Measurements from ENCODE around the gene LY6G5B.
"Not testable (repeated sequence)": the region's sequence is repeated elsewhere in the genome, so short reads cannot be mapped to it uniquely, and the experiment has no call there.

DNA sequence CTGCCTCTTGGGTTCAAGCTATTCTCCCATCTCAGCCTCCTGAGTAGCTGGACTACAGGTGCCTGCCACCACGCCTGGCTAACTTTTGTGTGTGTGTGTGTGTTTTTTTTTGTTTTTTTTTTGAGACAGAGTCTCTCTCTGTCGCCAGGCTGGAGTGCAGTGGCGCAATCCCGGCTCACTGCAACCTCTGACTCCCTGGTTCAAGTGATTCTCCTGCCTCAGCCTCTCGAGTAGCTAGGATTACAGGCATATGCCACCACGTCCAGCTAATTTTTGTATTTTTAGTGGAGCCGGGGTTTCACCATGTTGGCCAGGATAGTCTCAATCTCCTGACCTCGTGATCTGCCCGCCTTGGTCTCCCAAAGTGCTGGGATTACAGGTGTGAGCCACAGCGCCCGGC lies 39.4 kb downstream of the LY6G5B start:
- TF ChIP-seq, protein P1, sequence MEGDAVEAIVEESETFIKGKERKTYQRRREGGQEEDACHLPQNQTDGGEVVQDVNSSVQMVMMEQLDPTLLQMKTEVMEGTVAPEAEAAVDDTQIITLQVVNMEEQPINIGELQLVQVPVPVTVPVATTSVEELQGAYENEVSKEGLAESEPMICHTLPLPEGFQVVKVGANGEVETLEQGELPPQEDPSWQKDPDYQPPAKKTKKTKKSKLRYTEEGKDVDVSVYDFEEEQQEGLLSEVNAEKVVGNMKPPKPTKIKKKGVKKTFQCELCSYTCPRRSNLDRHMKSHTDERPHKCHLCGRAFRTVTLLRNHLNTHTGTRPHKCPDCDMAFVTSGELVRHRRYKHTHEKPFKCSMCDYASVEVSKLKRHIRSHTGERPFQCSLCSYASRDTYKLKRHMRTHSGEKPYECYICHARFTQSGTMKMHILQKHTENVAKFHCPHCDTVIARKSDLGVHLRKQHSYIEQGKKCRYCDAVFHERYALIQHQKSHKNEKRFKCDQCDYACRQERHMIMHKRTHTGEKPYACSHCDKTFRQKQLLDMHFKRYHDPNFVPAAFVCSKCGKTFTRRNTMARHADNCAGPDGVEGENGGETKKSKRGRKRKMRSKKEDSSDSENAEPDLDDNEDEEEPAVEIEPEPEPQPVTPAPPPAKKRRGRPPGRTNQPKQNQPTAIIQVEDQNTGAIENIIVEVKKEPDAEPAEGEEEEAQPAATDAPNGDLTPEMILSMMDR (IDR thresholded peaks at IDR 0.05), result not testable (repeated sequence)
- TF ChIP-seq POLR2A (IDR thresholded peaks at IDR 0.05), result not testable (repeated sequence)
